ENCODE results near the gene ARFGEF2.

DNA sequence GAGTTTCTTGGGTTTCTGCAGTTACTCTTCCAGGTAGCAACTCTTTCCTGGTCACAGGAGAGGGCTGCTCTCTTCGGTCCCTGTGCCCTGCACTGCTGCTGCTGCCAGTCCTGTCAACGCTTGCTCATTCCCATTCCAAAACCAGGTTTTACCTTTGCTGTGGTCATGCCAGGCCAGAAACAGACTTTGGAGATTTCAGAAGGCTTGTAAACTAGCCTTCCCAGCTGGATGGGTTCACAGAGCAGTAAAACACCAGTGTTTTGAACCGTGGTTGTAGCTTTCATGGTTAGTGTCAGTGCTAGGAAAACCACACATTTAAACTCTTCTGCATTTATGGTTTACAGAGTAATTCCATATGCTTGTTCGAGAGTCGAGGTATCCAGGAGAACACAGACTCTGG, 16.2 kb downstream of the ARFGEF2 start:
- no peak for TF ChIP-seq EZH2 (IDR thresholded peaks at IDR 0.05; ENCODE audit: borderline replicate concordance, low read depth, low read length, severe bottlenecking)
- TF ChIP-seq, protein P1, sequence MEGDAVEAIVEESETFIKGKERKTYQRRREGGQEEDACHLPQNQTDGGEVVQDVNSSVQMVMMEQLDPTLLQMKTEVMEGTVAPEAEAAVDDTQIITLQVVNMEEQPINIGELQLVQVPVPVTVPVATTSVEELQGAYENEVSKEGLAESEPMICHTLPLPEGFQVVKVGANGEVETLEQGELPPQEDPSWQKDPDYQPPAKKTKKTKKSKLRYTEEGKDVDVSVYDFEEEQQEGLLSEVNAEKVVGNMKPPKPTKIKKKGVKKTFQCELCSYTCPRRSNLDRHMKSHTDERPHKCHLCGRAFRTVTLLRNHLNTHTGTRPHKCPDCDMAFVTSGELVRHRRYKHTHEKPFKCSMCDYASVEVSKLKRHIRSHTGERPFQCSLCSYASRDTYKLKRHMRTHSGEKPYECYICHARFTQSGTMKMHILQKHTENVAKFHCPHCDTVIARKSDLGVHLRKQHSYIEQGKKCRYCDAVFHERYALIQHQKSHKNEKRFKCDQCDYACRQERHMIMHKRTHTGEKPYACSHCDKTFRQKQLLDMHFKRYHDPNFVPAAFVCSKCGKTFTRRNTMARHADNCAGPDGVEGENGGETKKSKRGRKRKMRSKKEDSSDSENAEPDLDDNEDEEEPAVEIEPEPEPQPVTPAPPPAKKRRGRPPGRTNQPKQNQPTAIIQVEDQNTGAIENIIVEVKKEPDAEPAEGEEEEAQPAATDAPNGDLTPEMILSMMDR (IDR thresholded peaks at IDR 0.05; ENCODE audit: borderline replicate concordance, extremely low read depth, low read length, poor library complexity, severe bottlenecking) = no peak
